HG03108 (cell line): ENCODE measurements around the gene HOXA6.

Experiments used
- ATAC-seq: cut with Tn5 transposase; IDR thresholded peaks from one replicate; pipeline ENCODE4 v1.9.1; 2021; ENCODE audit warnings: moderate library complexity; ENCODE audit not compliant: unreplicated experiment

The HOXA6 gene

DNA sequence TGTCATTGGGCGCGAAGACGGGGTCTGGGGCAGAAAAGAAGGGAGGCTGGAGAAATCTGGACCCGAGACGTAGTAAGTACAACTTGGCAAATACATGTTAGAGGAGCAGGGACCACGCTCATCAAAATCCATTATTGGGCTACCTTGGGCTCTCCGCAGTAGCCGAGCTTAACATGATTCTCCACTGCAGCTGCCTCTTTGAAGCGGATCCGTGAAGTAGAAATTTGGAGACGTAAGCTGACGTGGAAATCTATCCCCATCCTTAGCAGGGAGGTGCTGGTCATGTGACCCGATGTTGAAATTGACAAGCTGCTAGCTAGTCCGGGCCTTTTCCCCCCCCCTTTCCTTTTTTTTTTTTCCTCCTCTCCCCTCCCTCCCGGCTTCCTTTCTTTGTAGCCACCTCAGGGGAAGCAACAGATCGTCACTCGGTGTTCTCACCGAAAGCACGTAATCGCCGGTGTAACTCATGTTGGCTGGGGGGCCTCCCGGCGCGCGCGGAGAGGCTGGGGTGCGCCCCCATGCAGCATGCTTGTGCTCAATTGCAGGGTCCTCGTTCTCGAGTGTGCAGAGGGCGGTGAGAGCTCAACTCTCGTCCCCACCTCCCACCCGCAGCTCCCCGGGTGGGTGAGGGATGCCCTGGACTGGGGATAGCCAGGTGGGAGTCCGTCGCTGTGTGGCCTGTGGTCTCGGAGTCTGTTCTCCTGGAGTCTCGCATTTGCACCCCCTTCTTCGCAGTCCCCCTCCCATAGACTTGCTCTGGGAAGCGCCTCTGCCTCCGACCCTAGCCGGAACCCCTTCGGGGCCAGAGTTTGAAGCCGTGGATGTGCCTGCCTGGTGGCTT lies 37.7 kb upstream of the HOXA6 start, which contains the start of gene HOXA11:
TSS of gene HOXA11 (minus strand) at position 220 of the 841 bp plus-strand sequence. CDS start at position 132, 88 bp downstream.
- ATAC-seq: no peak

DNA sequence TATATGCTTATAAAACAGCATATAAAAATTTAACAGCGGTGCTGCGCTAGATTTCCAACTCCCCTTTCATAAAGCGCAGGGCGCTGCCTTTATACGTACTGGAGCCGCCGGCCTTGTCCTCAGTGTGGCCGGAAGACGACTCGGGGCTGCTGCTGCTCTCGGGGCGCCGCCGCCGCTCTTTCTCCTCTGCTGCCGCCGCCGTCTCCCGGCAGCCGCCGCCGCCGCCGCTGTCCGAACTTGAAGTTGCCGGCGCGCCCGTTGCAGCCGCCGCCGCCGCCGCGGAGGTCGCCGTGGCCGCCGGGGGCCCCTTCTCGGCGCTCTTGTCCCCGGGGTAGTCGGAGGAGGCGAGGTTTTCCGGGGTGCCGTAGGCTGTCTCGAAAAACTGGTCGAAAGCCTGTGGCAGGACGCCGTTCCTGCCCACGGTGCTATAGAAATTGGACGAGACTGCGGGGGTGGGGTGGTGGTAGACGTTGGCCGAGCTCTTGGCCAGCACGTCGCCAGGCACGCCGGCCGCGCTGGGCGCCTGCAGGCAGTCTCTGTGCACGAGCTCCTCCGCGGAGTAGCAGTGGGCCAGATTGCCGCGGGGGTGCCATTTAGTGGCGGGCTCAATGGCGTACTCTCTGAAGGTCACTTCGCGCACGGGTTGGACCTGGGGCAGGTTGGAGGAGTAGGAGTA lies 36.9 kb upstream of the HOXA6 start:
- ATAC-seq: no peak

DNA sequence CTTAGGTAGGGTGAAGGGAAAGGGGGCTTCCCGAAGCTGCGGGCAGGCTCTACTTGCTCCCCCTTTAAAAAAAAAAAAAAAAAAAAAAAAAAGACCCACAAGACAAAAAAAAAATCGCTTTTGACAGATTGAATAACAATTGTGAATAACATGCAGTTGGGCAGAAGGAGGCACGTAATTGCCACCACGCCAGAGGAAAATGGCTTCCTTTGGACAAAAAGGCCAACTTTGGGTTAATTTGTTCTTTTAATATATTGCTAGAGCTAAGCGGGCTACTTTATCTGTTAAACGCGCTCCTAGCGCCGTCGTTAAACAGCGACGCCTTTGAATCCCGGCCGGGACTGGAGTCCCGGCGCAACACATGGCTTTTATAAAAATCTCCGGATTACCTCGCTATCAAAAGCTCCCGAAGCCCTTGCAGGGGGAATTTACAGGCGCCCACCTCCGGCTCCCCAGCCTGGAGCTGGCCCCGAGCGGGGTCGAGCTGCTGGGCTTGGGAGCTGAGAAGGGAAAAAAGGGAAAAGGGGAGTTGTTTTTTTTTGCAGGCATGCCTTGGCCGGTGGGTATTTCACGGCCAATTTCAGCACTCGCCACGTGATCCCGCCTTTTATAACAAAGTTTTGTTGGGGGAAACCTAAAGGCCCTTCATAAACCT lies 36.2 kb upstream of the HOXA6 start:
- no peak for ATAC-seq

DNA sequence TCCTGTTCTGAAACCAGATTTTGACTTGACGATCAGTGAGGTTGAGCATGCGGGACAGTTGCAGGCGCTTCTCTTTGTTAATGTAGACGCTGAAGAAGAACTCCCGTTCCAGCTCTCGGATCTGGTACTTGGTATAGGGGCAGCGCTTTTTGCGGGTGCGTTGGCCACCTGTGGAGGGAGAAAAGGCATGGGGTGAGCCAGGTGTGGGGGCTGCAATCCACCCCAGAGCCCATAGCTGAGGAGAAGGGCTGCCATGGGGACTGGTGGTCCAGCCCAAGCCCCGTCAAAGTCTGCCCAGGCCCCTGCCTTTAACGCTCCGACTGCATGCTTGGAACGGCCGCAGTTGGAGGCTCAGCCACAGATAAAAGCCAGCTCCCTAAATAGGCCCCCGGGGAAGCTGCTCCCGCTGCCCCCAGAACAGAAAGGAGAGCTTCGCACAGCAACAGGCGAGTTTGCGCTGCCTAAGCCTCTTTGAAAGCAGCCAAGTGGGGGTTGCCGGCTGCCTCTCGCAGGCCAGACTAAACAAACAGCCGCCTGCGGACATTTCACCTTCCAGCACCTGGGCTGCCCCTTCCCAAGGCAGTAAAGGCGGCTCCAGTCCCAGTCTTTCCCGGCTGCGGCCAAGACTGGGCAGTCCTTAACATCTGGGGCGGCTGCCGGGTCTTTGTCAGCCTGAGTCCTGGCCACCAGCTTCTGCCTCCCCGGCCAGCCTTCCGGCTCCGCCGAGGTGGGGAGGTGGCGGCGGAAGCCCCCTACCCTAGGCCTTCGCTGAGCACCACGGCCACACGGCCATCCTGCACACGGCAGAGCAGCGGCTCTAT lies 35.5 kb upstream of the HOXA6 start:
- ATAC-seq: no peak

DNA sequence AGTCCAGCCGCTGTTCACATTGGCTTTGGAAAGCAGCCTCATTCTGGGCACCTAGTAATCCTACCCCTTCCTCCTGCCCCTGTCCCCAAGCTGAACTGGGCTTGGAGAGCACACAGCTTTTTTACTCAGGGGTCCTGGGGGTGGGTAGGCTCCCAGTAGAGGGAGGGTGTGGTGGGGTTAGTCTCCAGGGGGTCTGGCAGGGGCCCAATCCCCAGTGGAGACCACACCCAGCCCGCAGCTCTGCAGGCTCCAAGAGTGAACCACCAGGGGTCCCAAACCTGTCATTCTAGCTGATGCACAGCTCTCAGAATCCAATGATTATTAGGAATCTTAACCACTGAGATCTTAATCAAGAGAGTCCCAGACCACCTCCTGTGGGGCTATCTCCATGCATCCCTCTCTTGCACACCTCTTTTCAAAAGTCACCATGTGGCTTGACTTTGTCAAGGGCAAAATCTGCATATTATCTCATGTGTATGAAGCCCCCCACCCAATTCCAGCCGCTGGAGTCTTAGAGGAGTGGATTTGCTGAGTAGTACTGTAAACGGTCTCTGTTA lies 34.8 kb upstream of the HOXA6 start:
- ATAC-seq: no peak

DNA sequence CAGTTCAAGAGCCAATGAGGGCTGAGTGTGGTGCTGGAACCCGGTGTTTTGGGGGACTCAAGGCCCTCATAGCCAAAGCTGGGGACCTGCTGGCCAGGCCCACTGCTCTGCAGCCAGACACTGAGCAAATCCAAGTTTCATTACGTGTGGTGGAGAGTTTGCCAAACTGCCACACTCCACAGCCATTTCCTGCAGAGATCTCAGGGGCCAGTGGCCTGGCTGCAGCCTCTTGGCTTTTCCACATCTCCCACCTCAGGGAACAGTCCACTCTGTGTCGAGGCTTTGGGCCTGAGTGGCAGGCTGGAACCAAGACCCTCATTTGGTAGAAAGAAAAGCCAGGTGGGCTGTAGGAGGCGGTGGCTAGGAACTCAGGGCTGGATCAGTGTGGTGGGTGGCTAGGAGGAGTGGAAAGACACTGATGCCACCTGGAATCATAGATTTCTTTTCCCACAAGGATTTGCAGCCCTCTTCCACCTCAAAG lies 34.3 kb upstream of the HOXA6 start:
- no peak for ATAC-seq

DNA sequence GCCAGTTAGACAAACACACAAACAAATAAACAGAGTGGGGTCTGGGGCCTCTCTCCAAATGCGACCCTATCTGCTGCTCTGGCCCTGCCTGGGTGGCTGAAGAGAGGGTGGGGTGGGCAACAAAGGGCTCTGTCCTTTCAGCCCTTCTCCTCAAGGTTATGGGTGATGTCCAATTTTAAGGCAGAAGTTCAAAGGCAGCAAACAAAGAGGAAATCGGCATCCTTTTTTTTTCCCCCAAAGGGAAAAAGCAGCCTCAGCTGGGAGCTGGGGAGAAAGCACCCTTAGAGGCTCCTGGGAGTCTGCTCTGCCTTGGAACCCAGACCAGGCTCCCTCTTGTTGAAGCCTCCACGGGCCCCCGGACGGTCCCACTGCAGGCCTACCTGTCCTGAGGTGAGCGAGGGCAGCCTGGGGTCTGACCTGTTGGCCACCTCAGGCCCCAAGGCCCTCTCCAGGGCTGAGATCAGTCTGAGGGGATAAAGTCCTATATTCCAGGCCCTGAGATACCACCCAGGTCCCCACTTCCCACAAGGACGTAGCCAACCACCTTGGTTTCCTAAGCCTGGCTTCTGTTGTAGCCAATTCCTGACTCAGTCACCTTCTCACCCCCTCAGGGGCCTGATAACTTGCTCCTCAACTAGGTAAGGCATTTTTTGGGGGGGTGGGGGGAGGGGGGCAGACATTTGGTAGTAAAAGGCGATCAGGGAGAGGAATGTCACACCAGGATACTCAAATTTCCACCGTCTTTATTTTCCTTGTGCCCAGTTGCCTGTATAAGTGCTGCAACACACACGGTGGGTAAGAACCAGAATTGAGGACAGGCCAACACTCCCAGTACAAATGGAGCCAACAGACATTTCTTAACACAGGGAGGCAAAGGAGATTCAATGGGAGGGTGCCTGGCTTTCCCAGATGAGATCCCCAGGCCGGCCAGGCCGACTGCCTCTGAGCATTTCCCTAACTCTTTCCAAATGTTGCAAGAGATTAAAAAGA lies 33.2 kb upstream of the HOXA6 start:
- no peak for ATAC-seq

DNA sequence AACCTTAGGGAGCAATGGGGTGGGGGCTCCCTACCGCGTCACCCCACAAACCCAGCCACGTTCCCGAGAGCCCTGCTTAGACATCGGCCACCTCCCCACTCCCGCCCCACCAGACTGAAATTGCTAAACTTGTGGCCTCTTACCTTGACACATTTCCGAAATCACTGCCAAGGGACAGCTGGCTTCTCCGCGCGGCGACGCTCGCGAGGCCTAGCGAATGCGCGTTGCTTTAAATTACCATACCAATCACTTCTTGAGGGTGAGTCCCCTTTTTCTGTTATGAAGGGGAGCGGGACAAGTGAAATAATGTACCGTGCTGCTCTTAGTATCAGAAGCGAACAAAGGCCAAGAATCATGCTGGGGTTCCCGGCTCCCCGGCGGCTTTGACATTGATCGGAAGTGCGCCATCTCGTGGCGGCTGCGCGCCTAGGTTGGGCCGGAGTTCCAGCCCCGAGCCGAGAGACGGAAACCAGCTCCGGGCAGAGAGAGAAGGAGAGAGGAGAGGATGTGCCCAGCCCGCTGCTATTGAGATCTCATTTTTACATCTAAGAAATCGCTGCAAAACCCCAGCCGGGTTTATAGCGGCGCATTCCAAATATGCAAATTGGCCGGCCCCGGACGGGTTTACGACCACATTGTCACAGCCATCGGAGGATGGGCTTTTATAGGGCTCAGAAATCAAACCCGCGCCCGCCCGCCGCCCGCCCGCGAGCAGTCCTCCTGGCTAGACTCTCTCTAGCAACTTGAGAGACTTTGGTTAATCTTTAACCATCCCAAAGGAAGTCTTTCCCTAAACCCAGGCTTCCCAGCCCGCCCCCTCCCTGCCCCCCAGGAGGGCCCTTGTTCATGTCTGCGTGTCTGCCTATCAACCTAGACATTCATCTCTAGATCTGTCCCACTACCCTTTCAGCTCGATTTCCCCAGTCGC lies 32.2 kb upstream of the HOXA6 start:
- no peak for ATAC-seq

DNA sequence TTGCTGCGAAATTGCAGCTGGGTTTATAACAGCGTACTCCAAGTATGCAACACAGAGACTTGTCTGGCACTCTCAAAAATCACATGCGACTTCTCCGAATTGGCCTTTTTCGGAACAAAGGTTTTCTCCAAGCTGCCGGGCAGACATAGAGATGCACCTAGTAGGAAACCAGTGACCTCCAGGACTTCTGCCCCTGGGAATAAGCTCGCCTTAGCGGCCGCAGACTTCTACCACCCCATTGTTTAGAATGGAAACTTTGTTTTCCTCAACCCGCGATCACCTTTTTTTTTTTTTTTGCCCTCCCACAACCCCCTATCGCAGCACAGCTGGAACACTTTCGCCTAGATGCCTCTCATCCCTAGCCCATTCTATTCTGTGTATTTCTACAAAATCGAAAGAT lies 31.5 kb upstream of the HOXA6 start:
- no peak for ATAC-seq

DNA sequence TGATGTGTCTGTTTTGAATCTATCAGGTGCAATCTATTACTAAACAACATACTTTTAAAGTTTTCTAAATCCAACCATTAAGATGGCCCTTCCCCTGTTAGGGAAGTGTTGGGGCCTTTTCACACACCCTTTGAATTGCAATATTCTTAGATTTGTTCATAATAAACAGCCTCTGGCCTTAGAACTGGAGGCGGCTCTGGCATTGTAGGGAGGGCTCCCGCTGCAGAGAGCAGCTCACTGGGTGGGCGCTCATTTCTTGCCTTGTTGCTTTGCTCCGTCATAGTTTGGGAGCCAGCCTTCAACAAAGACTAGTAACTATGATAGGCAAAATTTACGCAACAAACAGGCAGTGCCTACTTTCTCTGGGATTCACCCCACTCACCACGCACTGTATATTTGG lies 30.8 kb upstream of the HOXA6 start:
- ATAC-seq: no peak

DNA sequence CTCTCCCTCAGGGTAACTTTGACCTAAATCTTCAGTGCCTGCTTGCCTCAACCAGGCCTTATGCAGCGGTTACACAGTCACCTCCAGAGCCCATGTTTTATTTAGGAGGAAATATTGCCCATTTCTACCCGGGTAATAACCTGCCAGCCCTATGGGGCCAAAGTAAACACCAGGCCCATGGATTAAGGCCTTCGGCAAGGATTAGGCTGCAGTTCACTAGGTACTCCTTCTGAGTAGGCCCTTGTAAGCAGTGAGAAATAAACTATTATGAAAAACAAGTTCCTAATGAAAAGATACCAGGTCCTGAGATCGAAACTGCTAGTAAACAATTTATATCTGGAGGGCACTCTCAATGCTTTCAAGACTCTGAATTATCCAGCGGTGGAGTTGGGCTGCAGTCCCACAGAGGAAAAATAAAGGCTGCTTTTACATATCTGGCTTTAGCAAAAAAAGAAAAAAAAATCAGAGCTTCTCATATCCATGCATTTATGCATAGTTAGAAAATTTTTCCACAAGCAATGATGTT lies 30.3 kb upstream of the HOXA6 start:
- ATAC-seq: no peak

DNA sequence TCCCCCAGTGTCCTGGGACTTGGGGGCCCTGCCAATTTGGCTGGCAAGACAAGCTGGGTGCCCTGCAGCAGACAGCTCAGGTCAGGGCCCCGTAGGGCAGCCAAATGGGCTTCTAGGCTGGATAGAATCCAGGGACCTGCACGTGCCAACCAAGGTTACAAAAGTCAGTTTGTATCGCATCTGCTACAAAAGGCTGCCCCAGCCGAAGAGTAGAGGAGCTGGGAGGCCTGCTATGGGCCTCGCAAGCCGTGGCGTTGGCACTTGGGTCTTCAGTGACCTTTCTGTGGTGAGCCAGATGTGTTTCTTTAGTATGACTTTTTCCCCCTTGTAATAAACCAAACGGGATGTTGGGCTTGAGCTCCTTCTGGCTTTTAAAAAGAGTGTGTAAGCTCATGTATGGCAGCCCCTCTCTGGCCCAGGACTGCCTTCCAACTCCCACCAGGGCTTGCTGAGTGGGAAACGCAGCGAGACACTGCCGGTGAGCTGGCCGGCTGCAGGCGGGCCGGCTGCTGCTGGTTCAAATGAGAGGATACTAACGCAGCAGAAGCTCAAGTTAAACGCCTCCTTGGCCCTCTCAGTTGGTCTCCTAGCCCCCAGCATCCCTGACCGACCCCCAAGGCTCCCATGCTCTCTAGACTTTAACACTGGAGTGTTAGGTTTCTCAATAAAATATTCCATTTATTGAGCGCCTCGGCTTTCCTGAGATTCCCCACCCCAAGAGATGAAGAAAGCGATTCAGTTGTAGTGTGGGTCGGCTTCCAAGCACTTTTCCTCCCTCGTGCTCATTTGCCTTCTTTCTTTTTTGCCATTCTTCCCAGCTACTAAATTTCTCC lies 29.6 kb upstream of the HOXA6 start:
- ATAC-seq: no peak

DNA sequence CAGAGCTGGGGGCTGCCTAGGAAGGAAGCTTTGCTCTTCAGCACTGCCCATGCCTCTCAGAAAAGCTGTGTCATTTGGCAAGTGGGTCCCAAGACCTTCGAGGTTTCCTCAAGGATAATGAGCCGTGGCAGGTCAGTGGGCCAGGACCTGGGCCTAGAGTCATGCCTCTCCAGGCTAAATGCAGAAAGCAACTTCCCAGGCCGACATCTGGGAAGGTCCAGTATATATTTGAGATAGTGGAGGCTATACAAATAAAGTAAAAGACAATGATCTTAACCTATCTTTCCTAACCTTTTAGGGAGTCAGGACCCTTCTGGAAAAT lies 28.9 kb upstream of the HOXA6 start:
- no peak for ATAC-seq

DNA sequence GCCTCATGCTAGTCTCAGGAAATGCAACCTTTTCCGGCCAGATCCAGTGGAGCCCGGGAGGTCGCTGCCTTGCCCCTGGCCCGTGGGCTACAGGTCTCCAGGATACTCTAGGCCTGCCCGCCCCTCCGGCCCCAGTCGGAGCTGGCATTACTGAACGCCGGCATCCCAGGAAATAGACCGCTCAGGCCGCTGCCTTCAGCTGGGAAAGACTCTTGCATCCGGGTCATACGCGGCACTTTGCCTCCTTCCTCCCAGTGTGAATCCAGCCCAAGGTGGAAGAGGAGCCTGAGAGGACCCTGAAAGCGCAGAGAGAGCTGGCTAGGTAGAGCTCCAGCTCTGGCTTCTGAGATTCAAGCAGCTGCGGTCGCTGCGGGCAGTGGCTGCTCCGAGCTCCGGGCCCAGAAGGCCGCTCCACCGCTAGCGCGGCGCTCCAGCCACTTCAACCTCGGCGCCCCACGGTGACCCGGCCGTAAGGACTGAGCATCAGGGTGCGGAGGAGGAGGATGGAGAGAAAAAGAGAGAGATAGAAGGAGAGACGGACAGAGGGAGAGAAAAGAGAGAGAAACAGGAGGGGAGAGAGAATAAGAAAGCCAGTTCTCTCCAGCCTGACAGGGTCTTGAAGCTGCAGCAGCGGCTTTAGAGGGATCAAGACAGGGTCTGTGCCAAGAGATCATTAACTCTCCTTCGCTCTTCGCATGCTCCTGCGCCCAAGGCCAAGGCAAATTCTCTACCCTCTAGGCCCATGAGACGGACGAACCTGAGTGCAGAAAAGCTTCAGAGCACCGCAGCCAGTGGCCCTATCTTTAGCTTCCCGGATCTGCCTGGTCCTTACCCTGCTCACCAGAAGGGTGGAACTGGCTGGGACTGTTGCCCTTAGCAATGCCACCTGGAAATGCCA lies 28.3 kb upstream of the HOXA6 start:
- no peak for ATAC-seq

DNA sequence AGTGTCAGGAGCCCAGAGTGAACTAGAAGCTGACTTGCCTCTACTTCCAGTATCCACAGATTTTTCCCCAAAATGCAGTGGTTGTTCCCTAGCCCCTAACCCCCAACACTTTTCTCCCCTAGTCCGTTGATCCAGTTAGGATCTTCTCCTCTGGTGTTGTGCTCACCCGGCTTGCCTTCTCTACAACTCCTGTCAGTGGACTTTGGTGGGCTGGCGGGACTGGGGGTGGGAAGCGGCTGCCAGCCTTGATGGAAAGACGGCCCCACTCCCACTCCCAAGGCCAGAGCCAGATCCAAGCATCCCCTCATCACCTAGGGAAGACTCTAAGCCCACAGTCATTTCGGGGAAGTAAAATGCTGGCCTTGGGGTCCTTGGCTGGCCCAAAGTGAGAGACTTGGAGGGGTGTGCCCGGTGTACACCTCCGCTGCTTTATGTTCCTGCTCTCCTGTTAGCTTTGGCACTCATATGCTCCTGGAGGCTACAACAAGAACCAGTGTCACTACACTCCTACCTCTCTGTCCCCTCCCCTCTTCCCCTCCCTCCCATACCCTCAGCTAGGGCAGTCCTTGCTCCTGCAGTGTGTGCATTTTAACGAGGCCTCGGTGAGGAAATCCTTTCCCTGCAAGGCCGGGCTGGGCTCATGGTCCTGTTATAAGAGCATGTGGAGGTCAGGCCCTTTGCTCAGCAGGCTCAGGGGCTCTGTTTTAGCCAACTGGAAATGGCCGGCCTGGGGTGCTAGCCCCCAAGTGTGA lies 27.5 kb upstream of the HOXA6 start:
- no peak for ATAC-seq
